Mammary epithelial cell (primary cell): ENCODE data around the gene TIMM8B.
"Not testable (repeated sequence)": the region's sequence is repeated elsewhere in the genome, so short reads cannot be mapped to it uniquely, and the experiment has no call there.

Experiments
- CTCF ChIP-seq, 2 donors: IDR thresholded peaks in 1 of 2; conservative IDR thresholded peaks in 1 of 2; 2 replicates each; pipeline ENCODE4 v1.5.1; 2011 to 2012; ENCODE audit warnings: inconsistent platforms in 2 of 2, low read length in 2 of 2, mild to moderate bottlenecking in 2 of 2, control low read depth in 1 of 2, low read depth in 1 of 2; ENCODE audit not compliant: insufficient read depth in 1 of 2; ENCODE audit errors: extremely low read depth in 1 of 2
- EZH2 ChIP-seq: IDR thresholded peaks from 2 replicates; pipeline ENCODE4 v1.6.1; 2012; ENCODE audit warnings: low read length, inconsistent platforms, borderline replicate concordance

GRCh38 chr11:112046647-112047046 lies 39.9 kb downstream of the TIMM8B start:
- TF ChIP-seq CTCF (conservative IDR thresholded peaks at IDR 0.05 in 1 of 2, IDR thresholded peaks at IDR 0.05 in 1 of 2; ENCODE audit: extremely low read depth in 1 of 2, insufficient read depth in 1 of 2, low read depth in 1 of 2, low read length in 2 of 2); EZH2: not testable (repeated sequence)
